Brain microvascular endothelial cell (primary cell): ENCODE data around the gene SYNE1.

ENCODE experiments used
- DNase-seq: peaks from one replicate; pipeline ENCODE4 v3.0.0-alpha.2; 2020
- H3K27ac ChIP-seq: fragments of 250-450 bp; sonication (Bioruptor Pico); 2 replicates; pipeline ENCODE4 v1.5.1; 2020; ENCODE audit warnings: mild to moderate bottlenecking, moderate library complexity
- H3K27me3 ChIP-seq: fragments of 250-450 bp; sonication (Bioruptor Pico); replicated peaks from 2 replicates; pipeline ENCODE4 v1.5.1; 2020; ENCODE audit warnings: mild to moderate bottlenecking
- H3K36me3 ChIP-seq: fragments of 250-450 bp; sonication (Bioruptor Pico); replicated peaks from 2 replicates; pipeline ENCODE4 v1.5.1; 2020; ENCODE audit warnings: mild to moderate bottlenecking
- H3K4me3 ChIP-seq: 2 replicates; pipeline ENCODE4 v1.5.1; 2011; ENCODE audit warnings: low read depth, mild to moderate bottlenecking, control low read depth, low read length, moderate library complexity
- CTCF ChIP-seq: IDR thresholded peaks from 2 replicates; pipeline ENCODE4 v1.5.1; 2011; ENCODE audit warnings: low read depth, mild to moderate bottlenecking, moderate library complexity, low read length, control low read depth, inconsistent platforms; ENCODE audit errors: missing control alignments
- in situ Hi-C: cut with HindIII; loops from 2 replicates; pipeline ENCODE4 v1.10.0; 2017; ENCODE audit warnings: low sequenced_read_pairs, low pct_ligation_motif_present

The SYNE1 gene

DNA sequence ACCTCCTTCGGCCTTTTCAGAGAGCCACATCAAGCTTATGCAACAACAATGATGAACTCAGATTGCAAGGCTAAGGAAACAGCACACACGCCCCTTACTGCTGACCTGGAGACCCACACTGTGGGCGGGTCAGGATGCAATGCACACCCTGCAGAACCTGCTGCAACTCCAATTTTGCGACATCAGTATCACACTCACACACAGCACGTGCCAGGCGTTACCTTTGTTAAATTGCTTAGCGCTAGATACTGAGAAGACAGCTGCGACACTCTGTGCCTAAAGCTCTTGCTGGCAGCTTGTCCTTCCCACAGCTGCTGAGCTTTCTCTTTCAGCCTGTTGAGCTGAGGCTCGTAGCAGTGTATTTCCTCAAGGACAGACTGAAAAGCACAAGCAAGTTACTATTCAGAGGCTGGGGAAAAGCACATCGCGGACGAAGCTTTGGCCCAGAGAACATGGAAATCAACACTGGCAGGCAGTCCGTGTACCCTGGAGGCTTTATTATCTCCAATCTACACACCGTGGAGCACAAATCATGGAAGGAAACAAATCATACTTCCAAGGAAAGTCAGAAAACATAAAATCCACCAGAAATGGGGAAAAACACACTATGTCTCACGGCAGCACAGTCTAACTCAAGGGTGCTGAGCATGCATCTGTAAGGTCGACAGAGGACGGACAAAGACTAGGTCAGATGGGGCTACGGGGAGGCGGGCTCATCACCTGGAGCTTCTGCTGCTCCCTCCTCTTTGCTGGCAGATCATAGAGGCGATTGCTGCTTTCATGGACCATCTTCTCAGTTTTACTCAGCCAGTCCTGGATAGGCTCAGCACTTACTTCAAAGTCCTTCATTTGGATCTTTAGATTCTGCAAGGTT, 268.2 kb downstream of the SYNE1 start:
- DNase-seq, result no peak
- no peak for TF ChIP-seq CTCF
- Histone ChIP-seq H3K27ac (no peak overlapping the region), H3K27me3 (no peaks in the 10 kb centered on the region), H3K36me3 (peaks cover 36% of the 10 kb centered on the region), H3K4me3 (no peak overlapping the region)
- in situ Hi-C loops, result no loop called here

- in situ Hi-C loops, result no loop called here
- peaks cover 53% of the 10 kb centered on the region for H3K36me3 ChIP-seq
- H3K27ac ChIP-seq, result no peak overlapping the region
Observed at GRCh38 chr6:152364866-152365265, 272.3 kb downstream of the SYNE1 start.

DNA sequence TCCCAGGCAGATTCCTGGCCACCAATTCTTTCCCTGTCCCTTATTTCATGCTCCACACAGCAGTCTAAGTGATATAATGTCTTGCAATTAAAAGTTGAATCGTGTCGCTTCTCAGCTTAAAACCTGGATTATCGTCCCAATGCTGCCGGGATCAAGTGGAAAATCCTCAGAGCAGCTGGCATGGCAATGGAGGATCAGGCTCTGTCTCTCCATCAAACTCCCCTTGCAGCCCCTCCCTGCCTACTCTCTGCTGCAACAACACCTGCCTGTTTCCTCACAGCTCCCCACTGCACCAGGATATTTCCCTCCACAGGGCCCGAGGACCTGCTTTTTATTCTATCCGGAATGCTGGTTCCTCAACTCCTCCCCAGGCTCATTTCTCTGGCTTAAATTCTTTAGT, 277.1 kb downstream of the SYNE1 start:
- in situ Hi-C loops, result no loop called here
- no peak for DNase-seq
- no peak for TF ChIP-seq CTCF
- Histone ChIP-seq H3K36me3 (peaks cover 49% of the 10 kb centered on the region), H3K27ac (no peak overlapping the region), H3K4me3 (no peak overlapping the region), H3K27me3 (no peaks in the 10 kb centered on the region)

More at GRCh38 chr6:152364866-152365265, 272.3 kb downstream of the SYNE1 start:
- no peak for TF ChIP-seq CTCF
- H3K4me3 ChIP-seq, result no peak overlapping the region
- DNase-seq, result no peak
- H3K27me3 ChIP-seq, result no peaks in the 10 kb centered on the region

GRCh38 chr6:152356662-152357061, 280.5 kb downstream of the SYNE1 start:
- peak; percentile 32 for DNase-seq
- Histone ChIP-seq H3K27ac (no peak overlapping the region), H3K4me3 (no peak overlapping the region), H3K27me3 (no peaks in the 10 kb centered on the region), H3K36me3 (peaks cover 58% of the 10 kb centered on the region)
- TF ChIP-seq CTCF, result peak; percentile 49
- in situ Hi-C loops, result no loop called here

DNA sequence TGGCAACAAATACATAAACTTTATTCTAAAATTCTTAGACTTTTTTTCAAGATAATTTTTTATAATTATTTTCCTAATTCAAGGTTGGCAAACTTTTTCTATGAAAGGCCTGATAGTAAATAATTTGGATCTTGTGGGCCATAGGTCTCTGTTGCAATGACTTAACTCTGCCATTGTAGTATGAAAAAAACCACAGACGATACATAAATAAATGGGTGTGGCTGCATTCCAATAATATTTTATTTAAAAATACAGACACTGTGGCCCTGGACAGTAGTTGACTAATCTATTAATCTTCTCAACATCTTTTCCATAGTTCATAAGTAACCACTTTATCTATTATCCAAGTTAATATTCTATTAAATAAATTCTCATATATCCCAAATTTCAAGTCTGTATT, 281.1 kb downstream of the SYNE1 start:
- peaks cover 54% of the 10 kb centered on the region for H3K36me3 ChIP-seq
- in situ Hi-C loops, result no loop called here
- no peak overlapping the region for H3K4me3 ChIP-seq
- TF ChIP-seq CTCF, result no peak
- no peak overlapping the region for H3K27ac ChIP-seq
- no peaks in the 10 kb centered on the region for H3K27me3 ChIP-seq
- no peak for DNase-seq

GRCh38 chr6:152355166-152355565, 282.0 kb downstream of the SYNE1 start:
- Histone ChIP-seq H3K27me3 (no peaks in the 10 kb centered on the region), H3K4me3 (no peak overlapping the region), H3K27ac (no peak overlapping the region), H3K36me3 (peaks cover 50% of the 10 kb centered on the region)
- TF ChIP-seq CTCF, result no peak
- in situ Hi-C loops, result no loop called here
- no peak for DNase-seq
